Thyroid gland (tissue), 4 donors: ENCODE data around the gene SLC12A2.

ENCODE experiments used
- POLR2A ChIP-seq, 2 donors: fragments of 450-650 bp; IDR thresholded peaks; one replicate each; pipeline ENCODE4 v1.6.1; 2017; ENCODE audit warnings: antibody characterized with exemption in 2 of 2, mild to moderate bottlenecking in 2 of 2, moderate library complexity in 1 of 2
- TF ChIP-seq, protein P1 (sequence below), 6 experiments: fragments of 200-600 bp in 3 of 6; fragments of 450-650 bp in 3 of 6; sonication (generic) in 3 of 6; IDR thresholded peaks; one replicate each; pipeline ENCODE4 v1.5.1; 2016 to 2019; ENCODE audit warnings: antibody characterized with exemption in 6 of 6, mild to moderate bottlenecking in 2 of 6, inconsistent platforms in 1 of 6, moderate library complexity in 1 of 6

DNA sequence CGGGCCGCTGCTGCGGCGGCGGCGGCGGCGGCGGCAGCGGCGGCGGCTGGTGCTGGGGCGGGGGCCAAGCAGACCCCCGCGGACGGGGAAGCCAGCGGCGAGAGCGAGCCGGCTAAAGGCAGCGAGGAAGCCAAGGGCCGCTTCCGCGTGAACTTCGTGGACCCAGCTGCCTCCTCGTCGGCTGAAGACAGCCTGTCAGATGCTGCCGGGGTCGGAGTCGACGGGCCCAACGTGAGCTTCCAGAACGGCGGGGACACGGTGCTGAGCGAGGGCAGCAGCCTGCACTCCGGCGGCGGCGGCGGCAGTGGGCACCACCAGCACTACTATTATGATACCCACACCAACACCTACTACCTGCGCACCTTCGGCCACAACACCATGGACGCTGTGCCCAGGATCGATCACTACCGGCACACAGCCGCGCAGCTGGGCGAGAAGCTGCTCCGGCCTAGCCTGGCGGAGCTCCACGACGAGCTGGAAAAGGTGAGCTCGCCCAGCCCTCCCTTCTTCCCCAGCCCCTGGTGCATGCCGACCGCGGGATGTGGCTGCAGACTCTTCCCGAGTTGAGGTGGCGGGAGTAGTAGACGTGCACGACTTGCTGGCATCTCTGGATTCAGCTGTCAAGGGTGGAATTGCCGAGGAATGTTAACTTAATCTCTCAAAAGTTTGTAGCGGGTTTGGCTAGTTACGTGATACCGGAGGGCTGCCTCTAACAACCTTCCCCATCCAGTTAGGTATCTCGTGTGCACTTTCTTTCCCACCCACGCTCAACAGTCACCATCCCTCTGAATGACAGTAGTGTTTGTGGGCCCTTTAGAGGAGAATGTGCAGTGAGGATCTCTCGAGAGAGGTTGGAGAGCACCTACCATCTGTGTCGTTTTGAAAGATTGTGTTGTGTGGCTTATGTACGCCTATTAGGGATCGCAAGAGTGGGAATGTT is 932 bp downstream of the SLC12A2 start:
- TF ChIP-seq, protein P1, sequence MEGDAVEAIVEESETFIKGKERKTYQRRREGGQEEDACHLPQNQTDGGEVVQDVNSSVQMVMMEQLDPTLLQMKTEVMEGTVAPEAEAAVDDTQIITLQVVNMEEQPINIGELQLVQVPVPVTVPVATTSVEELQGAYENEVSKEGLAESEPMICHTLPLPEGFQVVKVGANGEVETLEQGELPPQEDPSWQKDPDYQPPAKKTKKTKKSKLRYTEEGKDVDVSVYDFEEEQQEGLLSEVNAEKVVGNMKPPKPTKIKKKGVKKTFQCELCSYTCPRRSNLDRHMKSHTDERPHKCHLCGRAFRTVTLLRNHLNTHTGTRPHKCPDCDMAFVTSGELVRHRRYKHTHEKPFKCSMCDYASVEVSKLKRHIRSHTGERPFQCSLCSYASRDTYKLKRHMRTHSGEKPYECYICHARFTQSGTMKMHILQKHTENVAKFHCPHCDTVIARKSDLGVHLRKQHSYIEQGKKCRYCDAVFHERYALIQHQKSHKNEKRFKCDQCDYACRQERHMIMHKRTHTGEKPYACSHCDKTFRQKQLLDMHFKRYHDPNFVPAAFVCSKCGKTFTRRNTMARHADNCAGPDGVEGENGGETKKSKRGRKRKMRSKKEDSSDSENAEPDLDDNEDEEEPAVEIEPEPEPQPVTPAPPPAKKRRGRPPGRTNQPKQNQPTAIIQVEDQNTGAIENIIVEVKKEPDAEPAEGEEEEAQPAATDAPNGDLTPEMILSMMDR (IDR thresholded peaks at IDR 0.05), result no peak
- no peak for TF ChIP-seq POLR2A (IDR thresholded peaks at IDR 0.05)
